Muscle layer of duodenum (tissue), 2 donors: Measurements from ENCODE around the gene NR2C2.
"Not testable (repeated sequence)": the region's sequence is repeated elsewhere in the genome, so short reads cannot be mapped to it uniquely, and the experiment has no call there.

ENCODE experiments used
- H3K27ac ChIP-seq: one replicate; pipeline ENCODE4 v1.7.0; 2013; ENCODE audit warnings: mild to moderate bottlenecking, low read length
- H3K27me3 ChIP-seq: one replicate; pipeline ENCODE4 v1.7.0; 2013; ENCODE audit warnings: low read depth, mild to moderate bottlenecking, control low read depth, low read length
- H3K36me3 ChIP-seq, 2 donors: one replicate each; pipeline ENCODE4 v1.7.0; 2013; ENCODE audit warnings: low read length in 2 of 2, control low read depth in 1 of 2, mild to moderate bottlenecking in 1 of 2; ENCODE audit not compliant: insufficient read depth in 2 of 2, control insufficient read depth in 1 of 2
- H3K4me1 ChIP-seq, 2 donors: one replicate each; pipeline ENCODE4 v1.7.0; 2013; ENCODE audit warnings: low read length in 2 of 2, mild to moderate bottlenecking in 2 of 2, control low read depth in 1 of 2, moderate library complexity in 1 of 2; ENCODE audit not compliant: insufficient read depth in 2 of 2, control insufficient read depth in 1 of 2
- H3K4me3 ChIP-seq, 2 donors: one replicate each; pipeline ENCODE4 v1.7.0; 2013; ENCODE audit warnings: low read length in 2 of 2, low read depth in 1 of 2, mild to moderate bottlenecking in 1 of 2
- H3K9me3 ChIP-seq, 2 donors: one replicate each; pipeline ENCODE4 v1.7.0; 2013; ENCODE audit warnings: low read length in 2 of 2, control low read depth in 1 of 2, mild to moderate bottlenecking in 1 of 2; ENCODE audit not compliant: control insufficient read depth in 1 of 2
- donor health status: healthy.

Gene NR2C2

DNA sequence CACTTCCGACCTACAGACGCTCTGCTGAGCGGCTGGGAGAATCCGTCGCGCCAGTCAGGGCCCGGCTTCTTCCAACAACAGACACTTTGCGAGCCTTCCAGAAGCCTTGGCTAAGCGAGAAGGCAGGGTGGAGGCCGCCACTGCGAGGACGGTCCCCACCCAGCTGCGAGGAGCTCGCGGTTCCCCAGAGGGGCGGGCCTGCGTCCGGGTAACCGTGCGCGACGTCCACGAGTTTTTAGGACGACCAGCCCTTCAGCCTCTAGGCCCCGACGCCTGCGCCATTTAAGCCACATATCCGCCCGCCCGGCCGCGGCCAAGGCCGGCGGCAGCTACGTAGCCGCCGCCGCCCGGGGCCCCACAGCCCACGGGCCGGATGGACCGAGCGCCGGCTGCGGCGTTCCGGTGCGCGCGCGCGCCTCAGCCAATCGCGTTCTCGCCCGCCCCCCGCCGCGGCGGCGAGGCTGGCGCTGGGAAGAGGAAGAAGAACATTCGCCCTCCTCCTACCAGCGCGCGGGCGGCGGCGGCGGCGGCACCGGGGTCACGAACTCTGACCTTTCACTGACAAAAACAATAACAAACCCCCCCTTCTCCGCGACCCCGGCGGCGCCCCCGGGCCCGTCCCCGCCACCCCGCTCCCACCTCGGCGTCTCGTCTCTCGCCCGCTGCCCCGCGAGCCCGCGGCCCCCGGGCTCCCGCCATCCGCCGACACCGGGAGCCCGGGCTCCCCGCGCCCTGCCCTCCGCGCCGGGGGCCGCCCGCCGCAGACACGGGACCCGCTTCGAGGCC lies at the start of gene NR2C2:
TSS of gene NR2C2 (plus strand) at position 484 of the 786 bp plus-strand sequence. CDS start 56,332 bp downstream, outside the sequence.
- H3K9me3 ChIP-seq, result no peaks in the 10 kb centered on the region
- H3K4me1 ChIP-seq, result peaks cover 12 to 58% of the 10 kb centered on the region in 2 donors
- H3K27ac ChIP-seq, result peak within 1 kb of the TSS; percentile 94
- H3K36me3 ChIP-seq, result peaks cover 16 to 18% of the 10 kb centered on the region in 2 donors
- peak within 1 kb of the TSS; percentile 88 to 94 for H3K4me3 ChIP-seq
- no peaks in the 10 kb centered on the region for H3K27me3 ChIP-seq

GRCh38 chr3:14898929-14899328 lies 48.5 kb upstream of the NR2C2 start:
- no peaks in the 10 kb centered on the region for H3K4me1 ChIP-seq
- no peak overlapping the region for H3K27ac ChIP-seq
- H3K36me3 ChIP-seq, result peaks cover 8 to 11% of the 10 kb centered on the region in 2 donors
- H3K4me3 ChIP-seq, result no peak overlapping the region
- no peaks in the 10 kb centered on the region for H3K27me3 ChIP-seq
- no peaks in the 10 kb centered on the region for H3K9me3 ChIP-seq

- Histone ChIP-seq H3K36me3 (peaks cover 8 to 12% of the 10 kb centered on the region in 2 donors), H3K27ac (no peak overlapping the region), H3K4me1 (no peaks in the 10 kb centered on the region), H3K27me3 (no peaks in the 10 kb centered on the region), H3K9me3 (no peaks in the 10 kb centered on the region), H3K4me3 (no peak overlapping the region)
Observed at GRCh38 chr3:14899993-14900618, 47.3 kb upstream of the NR2C2 start.

GRCh38 chr3:14900881-14901873 lies 46.2 kb upstream of the NR2C2 start:
- Histone ChIP-seq H3K4me3 (no peak overlapping the region), H3K27ac (no peak overlapping the region), H3K27me3 (no peaks in the 10 kb centered on the region), H3K36me3 (peaks cover 8 to 18% of the 10 kb centered on the region in 2 donors), H3K9me3 (no peaks in the 10 kb centered on the region), H3K4me1 (no peaks in the 10 kb centered on the region)

GRCh38 chr3:14902719-14903118 lies 44.7 kb upstream of the NR2C2 start:
- no peaks in the 10 kb centered on the region for H3K27me3 ChIP-seq
- no peak overlapping the region for H3K4me3 ChIP-seq
- no peak overlapping the region for H3K27ac ChIP-seq
- H3K9me3 ChIP-seq, result no peaks in the 10 kb centered on the region
- no peaks in the 10 kb centered on the region for H3K4me1 ChIP-seq
- H3K36me3 ChIP-seq, result peaks cover 3 to 18% of the 10 kb centered on the region in 2 donors

- H3K36me3 ChIP-seq, result peaks cover 0 to 10% of the 10 kb centered on the region in 2 donors
- not testable (repeated sequence) for H3K4me1 ChIP-seq, H3K9me3 ChIP-seq, H3K4me3 ChIP-seq, H3K27me3 ChIP-seq, H3K27ac ChIP-seq
Observed at GRCh38 chr3:14903501-14903900, 43.9 kb upstream of the NR2C2 start.

DNA sequence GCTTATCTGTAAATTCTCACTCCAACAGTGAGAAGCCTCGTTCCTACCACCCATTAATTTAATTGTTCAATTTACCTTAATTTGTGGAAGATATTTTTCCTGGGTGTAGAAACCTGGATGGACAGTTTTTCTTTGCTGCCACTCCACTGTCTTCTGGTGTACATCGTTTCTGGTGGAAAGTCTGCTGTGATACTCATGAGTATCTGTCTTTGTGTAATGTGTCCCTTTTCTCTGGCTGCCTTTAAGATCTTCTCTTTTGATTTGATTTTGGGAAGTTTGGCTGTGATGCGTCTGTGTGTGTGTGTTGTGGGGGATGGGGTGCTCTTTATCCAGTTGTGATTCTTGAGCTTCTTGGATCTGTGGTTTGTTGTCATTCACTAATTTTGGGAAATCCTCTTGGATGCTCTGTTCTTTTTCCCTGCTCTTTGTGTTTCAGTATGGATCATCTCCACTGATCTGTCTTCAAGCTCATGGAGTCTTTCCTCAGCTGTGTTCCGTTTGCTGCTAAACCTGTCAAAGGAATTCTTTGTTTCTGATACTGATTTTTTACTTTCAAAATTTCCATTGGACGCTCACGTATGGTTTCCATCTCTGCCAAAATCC lies 42.2 kb upstream of the NR2C2 start:
- Histone ChIP-seq H3K9me3 (no peaks in the 10 kb centered on the region), H3K27ac (no peak overlapping the region), H3K27me3 (no peaks in the 10 kb centered on the region), H3K36me3 (peaks cover 0 to 10% of the 10 kb centered on the region in 2 donors), H3K4me3 (no peak overlapping the region), H3K4me1 (no peaks in the 10 kb centered on the region)

GRCh38 chr3:14906355-14906971 lies 40.9 kb upstream of the NR2C2 start:
- H3K4me3 ChIP-seq, result no peak overlapping the region
- H3K36me3 ChIP-seq, result peaks cover 0 to 16% of the 10 kb centered on the region in 2 donors
- no peak overlapping the region for H3K27ac ChIP-seq
- H3K27me3 ChIP-seq, result no peaks in the 10 kb centered on the region
- no peaks in the 10 kb centered on the region for H3K4me1 ChIP-seq
- no peaks in the 10 kb centered on the region for H3K9me3 ChIP-seq

- H3K27ac ChIP-seq, result no peak overlapping the region
- no peaks in the 10 kb centered on the region for H3K27me3 ChIP-seq
- no peak overlapping the region for H3K4me3 ChIP-seq
- H3K36me3 ChIP-seq, result peaks cover 0 to 16% of the 10 kb centered on the region in 2 donors
- H3K9me3 ChIP-seq, result no peaks in the 10 kb centered on the region
- no peaks in the 10 kb centered on the region for H3K4me1 ChIP-seq
Observed at GRCh38 chr3:14907043-14907966, 40.1 kb upstream of the NR2C2 start.

DNA sequence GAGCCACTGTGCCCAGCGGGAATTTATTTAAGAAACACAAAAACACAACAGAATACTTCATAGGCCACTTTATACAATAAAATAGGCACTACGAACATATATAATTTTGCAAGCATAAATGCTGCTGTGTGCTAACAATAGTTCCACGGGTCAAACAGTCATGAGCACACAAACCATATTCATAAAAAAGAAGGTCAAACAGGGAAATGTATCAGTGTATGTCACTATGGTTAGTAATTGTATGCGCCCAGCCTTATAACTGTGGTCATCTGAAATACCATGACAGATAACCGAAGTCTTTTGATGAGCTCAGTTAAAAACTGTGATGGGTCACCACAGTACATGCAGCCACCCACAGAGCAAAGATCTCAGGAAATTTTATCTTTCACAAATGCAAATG lies 38.1 kb upstream of the NR2C2 start:
- Histone ChIP-seq H3K4me3 (no peak overlapping the region), H3K36me3 (peaks cover 0 to 13% of the 10 kb centered on the region in 2 donors), H3K27me3 (no peaks in the 10 kb centered on the region), H3K27ac (no peak overlapping the region), H3K9me3 (no peaks in the 10 kb centered on the region), H3K4me1 (no peaks in the 10 kb centered on the region)
